DMS79 (cell line): ENCODE measurements around the gene EME2.
A peak's percentile ranks its signal among the peaks of the same experiment; 100 is the strongest.
"Not testable (repeated sequence)": the region's sequence is repeated elsewhere in the genome, so short reads cannot be mapped to it uniquely, and the experiment has no call there.

ENCODE experiments used
- DNase-seq: peaks from one replicate; lab custom pipeline; 2025; lab: John Stamatoyannopoulos, UW

The EME2 gene

GRCh38 chr16:1791256-1791942 lies 18.8 kb downstream of the EME2 start:
- no peak for DNase-seq

GRCh38 chr16:1791943-1792812 lies 19.6 kb downstream of the EME2 start:
- no peak for DNase-seq

GRCh38 chr16:1792836-1793577 lies 20.4 kb downstream of the EME2 start:
- no peak for DNase-seq

GRCh38 chr16:1793578-1794220 lies 21.1 kb downstream of the EME2 start, which contains the start of gene IGFALS:
Gene IGFALS, minus strand, starts transcription at chr16:1793705. Its CDS starts 53 bp downstream, at chr16:1793652.
- DNase-seq, result no peak

- peak; percentile 38 for DNase-seq
Measured at GRCh38 chr16:1794221-1794871, 21.7 kb downstream of the EME2 start.

GRCh38 chr16:1794908-1795666 lies 22.5 kb downstream of the EME2 start:
- no peak for DNase-seq

- DNase-seq, result not testable (repeated sequence)
Measured at GRCh38 chr16:1799263-1799662, 26.7 kb downstream of the EME2 start.

GRCh38 chr16:1800701-1801100 lies 28.1 kb downstream of the EME2 start:
- no peak for DNase-seq

GRCh38 chr16:1807626-1808025 lies 35.0 kb downstream of the EME2 start:
- DNase-seq, result no peak

GRCh38 chr16:1808691-1809090 lies 36.1 kb downstream of the EME2 start:
- no peak for DNase-seq

GRCh38 chr16:1809281-1809801 lies 36.7 kb downstream of the EME2 start:
- no peak for DNase-seq

- no peak for DNase-seq
Measured at GRCh38 chr16:1810106-1810505, 37.5 kb downstream of the EME2 start.

GRCh38 chr16:1810536-1810935 lies 37.9 kb downstream of the EME2 start:
- DNase-seq, result no peak

- DNase-seq, result no peak
Measured at GRCh38 chr16:1812732-1813163, 40.1 kb downstream of the EME2 start.

- no peak for DNase-seq
Measured at GRCh38 chr16:1815461-1815860, 42.9 kb downstream of the EME2 start.

GRCh38 chr16:1816396-1817275 lies 44.0 kb downstream of the EME2 start:
- no peak for DNase-seq

GRCh38 chr16:1817276-1817589 lies 44.6 kb downstream of the EME2 start:
- no peak for DNase-seq

- DNase-seq, result no peak
Measured at GRCh38 chr16:1817716-1818115, 45.1 kb downstream of the EME2 start.

- DNase-seq, result no peak
Measured at GRCh38 chr16:1818204-1818872, 45.7 kb downstream of the EME2 start.
